ENCODE results near the gene MN1. TPM values are rescaled to one million over a fixed set of nuclear protein-coding genes. Genes with fewer than 3 reads are reported as not detected.
A peak's percentile ranks its signal among the peaks of the same experiment; 100 is the strongest.

The MN1 gene
- total and polyA plus RNA-seq, 2 of the 4 experiments (the other 2 are of a cell fraction): 0.36 to 1.3 TPM

DNA sequence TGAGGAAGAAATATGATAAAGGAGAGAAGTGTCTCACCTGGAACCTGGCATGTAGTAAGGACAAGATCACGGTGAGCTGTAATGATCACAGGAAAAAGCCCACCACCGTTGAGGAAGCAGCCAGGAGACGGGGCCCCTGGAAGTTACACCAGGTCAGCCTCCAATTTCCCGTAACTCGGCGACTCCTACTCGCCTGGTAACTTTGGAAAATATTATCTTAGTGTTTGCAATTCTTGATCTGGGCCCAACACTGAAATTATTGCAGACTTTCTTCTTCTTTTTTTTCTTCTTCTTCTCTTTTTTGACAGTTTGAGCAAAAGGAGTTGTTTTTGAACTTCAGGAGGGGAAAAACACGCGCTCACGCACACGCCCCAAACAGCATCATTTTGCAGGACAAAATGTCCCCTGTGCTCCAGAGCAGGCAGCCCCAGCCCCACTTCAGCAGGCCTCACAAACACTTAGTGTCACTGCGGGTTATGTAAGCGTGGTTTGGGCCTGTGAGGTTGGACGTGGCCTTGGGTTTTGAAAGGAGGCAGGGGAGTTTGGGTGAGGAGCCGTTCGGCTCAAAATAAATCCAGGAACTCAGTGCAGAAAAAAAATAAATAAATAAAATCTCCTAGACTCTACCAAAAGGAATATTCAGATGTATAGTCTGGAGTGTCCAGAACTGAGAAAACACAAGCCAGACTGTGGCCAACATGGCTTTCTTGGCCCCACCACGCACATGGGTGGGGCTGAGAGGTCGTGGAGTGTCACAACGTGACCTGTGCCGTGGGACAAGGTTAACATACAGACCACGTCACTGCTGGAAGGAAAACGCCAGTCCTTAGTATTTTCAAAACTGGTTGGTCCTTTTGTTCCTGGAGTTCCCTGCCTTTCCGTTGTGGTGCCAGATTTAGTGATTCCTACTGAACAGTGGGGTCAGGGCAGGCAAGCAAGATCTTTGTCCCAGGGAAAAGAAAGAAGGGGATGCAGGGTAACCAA lies 26.3 kb upstream of the MN1 start (continued):
- TF ChIP-seq, protein P1, sequence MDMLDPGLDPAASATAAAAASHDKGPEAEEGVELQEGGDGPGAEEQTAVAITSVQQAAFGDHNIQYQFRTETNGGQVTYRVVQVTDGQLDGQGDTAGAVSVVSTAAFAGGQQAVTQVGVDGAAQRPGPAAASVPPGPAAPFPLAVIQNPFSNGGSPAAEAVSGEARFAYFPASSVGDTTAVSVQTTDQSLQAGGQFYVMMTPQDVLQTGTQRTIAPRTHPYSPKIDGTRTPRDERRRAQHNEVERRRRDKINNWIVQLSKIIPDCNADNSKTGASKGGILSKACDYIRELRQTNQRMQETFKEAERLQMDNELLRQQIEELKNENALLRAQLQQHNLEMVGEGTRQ (IDR thresholded peaks at IDR 0.05; ENCODE audit: low read depth, low read length): no peak
- TF ChIP-seq POLR2A (IDR thresholded peaks at IDR 0.05; ENCODE audit: low read depth, low read length): no peak
- no peak for TF ChIP-seq FOS (IDR thresholded peaks at IDR 0.05; ENCODE audit: low read depth, low read length)

GRCh38 chr22:27825174-27825573 lies 23.6 kb upstream of the MN1 start:
- H3K9me3 ChIP-seq (ENCODE audit: control insufficient read depth, insufficient read depth, low read length): peaks cover 2% of the 10 kb centered on the region
- no peak overlapping the region for H3K4ac ChIP-seq (ENCODE audit: low read depth, low read length)
- intact Hi-C loops (cut with micrococcal nuclease): no loop called here
- ATAC-seq (ENCODE audit: low read depth) (no peak), DNase-seq (no peak)
- BruUV-seq (replicated peaks): no TSS peak
- H2BK20ac ChIP-seq (ENCODE audit: low read depth, low read length): no peak overlapping the region
- no peak overlapping the region for H3K14ac ChIP-seq (replicated peaks; ENCODE audit: low read depth, low read length)
- H3K18ac ChIP-seq (ENCODE audit: low read depth, low read length): no peak overlapping the region
- H2AK9ac ChIP-seq (replicated peaks; ENCODE audit: low read depth, low read length, poor library complexity): no peak overlapping the region
- H2BK5ac ChIP-seq (ENCODE audit: low read depth, low read length, poor library complexity, severe bottlenecking): no peak overlapping the region
- TF ChIP-seq RAD21 (IDR thresholded peaks at IDR 0.05; ENCODE audit: low read length): no peak
- 0 out of 2 replicates have a peak, but pooled peaks have one; percentile 16 for TF ChIP-seq CTCF (conservative IDR thresholded peaks at IDR 0.05; ENCODE audit: low read depth, low read length)
- H3K36me3 ChIP-seq (ENCODE audit: control insufficient read depth, insufficient read depth, low read length): no peaks in the 10 kb centered on the region
- H3K9ac ChIP-seq (ENCODE audit: low read depth, low read length): no peak overlapping the region
- no peak overlapping the region for H2AFZ ChIP-seq (replicated peaks; ENCODE audit: low read length, poor library complexity)
- H2BK120ac ChIP-seq (ENCODE audit: low read depth, low read length): no peak overlapping the region
- H3K4me1 ChIP-seq (ENCODE audit: control insufficient read depth, insufficient read depth, low read length): no peaks in the 10 kb centered on the region
- H4K91ac ChIP-seq (ENCODE audit: insufficient read depth, low read depth, low read length): no peak overlapping the region
- no peak overlapping the region for H4K8ac ChIP-seq (ENCODE audit: low read depth in 2 of 2, low read length in 2 of 2)
- H3K27ac ChIP-seq (ENCODE audit: insufficient read depth, low read length): no peak overlapping the region
- H3K23ac ChIP-seq (ENCODE audit: low read depth, low read length): no peak overlapping the region
- no peaks in the 10 kb centered on the region for H3K27me3 ChIP-seq (ENCODE audit: control insufficient read depth, insufficient read depth, low read length)
- no peak overlapping the region for H3K56ac ChIP-seq (ENCODE audit: extremely low read depth, insufficient read depth, low read length)
- POLR2A ChIA-PET (ENCODE audit: unreplicated experiment): no interaction called here
- H2BK15ac ChIP-seq (ENCODE audit: low read depth, low read length): no peak overlapping the region
- H4K5ac ChIP-seq (ENCODE audit: low read depth, low read length): no peak overlapping the region
- no peaks in the 10 kb centered on the region for H3K79me1 ChIP-seq (ENCODE audit: low read depth in 1 of 2, low read length in 2 of 2)
- no peaks in the 10 kb centered on the region; the same call in 1 of the 2 replicates for H4K20me1 ChIP-seq (ENCODE audit: insufficient read depth, low read length)
- dilution Hi-C loops (cut with HindIII; ENCODE audit: low sequenced_read_pairs, unreplicated experiment): no loop called here
- CTCF ChIA-PET: no interaction called here
- H3K4me3 ChIP-seq (ENCODE audit: insufficient read depth, low read depth, low read length): no peak overlapping the region
- WGBS, 2 experiments (ENCODE audit: extremely low coverage in 2 of 2, insufficient read length in 1 of 2): no CpG with 5 or more reads among the region's 6 CpGs
- in situ Hi-C loops (cut with MboI; ENCODE audit: low sequenced_read_pairs): no loop called here
- no peak overlapping the region for H2AK5ac ChIP-seq (ENCODE audit: low read depth, low read length)
- no peak overlapping the region for H3K4me2 ChIP-seq (ENCODE audit: low read depth, low read length)
- H3K9me1 ChIP-seq (ENCODE audit: insufficient read depth, low read length): 0 out of 2 replicates have a peak, but pooled peaks cover 4% of the 10 kb centered on the region
